GM12874 (cell line): ENCODE measurements around the gene DEUP1.

ENCODE experiments used
- CTCF ChIP-seq: IDR thresholded peaks from 2 replicates; pipeline ENCODE4 v1.5.1; 2011; ENCODE audit warnings: low read depth, mild to moderate bottlenecking, control low read depth, low read length, moderate library complexity; ENCODE audit not compliant: insufficient read depth

Gene DEUP1

GRCh38 chr11:93396316-93396715 is 65.8 kb downstream of the DEUP1 start:
- TF ChIP-seq CTCF, result no peak

GRCh38 chr11:93403930-93404329 is 73.4 kb downstream of the DEUP1 start:
- TF ChIP-seq CTCF, result no peak

DNA sequence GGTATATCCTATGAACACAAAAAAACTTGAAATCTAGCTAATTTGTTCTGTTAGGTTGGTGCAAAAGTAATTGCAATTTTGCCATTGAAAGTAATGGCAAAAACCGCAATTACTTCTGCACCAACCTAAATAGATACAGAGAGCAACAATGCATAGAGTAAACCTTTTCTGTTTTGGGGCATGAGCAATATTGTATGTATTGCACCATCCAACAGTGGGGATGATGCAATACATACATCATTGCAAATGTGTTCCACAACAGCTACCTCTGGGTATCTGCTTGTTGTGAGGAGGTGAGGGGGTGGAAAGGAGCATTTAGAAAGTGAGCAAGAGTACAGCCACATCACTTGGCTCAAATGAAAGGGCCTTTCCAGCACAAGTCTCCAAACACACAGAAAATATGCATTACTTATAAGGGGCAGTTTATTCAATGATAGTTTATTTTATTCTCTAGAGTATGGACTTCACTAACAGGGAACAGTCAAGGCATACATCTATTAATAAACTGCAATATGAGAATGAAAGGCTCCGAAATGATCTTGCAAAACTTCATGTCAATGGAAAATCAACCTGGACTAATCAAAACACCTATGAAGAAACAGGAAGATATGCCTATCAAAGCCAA is 77.3 kb downstream of the DEUP1 start:
- TF ChIP-seq CTCF, result no peak

GRCh38 chr11:93410441-93410840 is 79.9 kb downstream of the DEUP1 start:
- no peak for TF ChIP-seq CTCF

GRCh38 chr11:93411705-93412104 is 81.2 kb downstream of the DEUP1 start:
- no peak for TF ChIP-seq CTCF

DNA sequence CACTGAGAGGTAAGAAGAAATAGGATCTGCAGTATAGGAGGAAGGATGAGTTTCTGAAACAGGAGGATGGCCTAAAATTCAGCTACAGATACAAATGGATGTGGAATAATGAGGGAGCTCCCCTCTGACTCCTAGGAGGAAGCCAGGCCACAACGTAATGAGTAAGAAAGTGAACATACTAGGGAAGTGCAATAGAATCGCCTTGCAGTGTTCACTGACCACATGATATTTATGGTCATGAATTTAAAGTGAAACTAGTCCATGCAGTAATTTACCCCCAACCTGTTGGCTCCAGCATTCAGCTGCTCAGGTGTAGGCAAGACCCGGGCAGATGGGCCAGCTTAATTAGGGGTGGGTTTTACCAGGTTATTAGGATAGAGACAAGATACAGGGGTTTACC is 101.7 kb downstream of the DEUP1 start:
- no peak for TF ChIP-seq CTCF

- no peak for TF ChIP-seq CTCF
Measured at GRCh38 chr11:93444617-93445073, 114.1 kb downstream of the DEUP1 start.
